ENCODE results near the gene CD81.
A peak's percentile ranks its signal among the peaks of the same experiment; 100 is the strongest.

CD81 gene

DNA sequence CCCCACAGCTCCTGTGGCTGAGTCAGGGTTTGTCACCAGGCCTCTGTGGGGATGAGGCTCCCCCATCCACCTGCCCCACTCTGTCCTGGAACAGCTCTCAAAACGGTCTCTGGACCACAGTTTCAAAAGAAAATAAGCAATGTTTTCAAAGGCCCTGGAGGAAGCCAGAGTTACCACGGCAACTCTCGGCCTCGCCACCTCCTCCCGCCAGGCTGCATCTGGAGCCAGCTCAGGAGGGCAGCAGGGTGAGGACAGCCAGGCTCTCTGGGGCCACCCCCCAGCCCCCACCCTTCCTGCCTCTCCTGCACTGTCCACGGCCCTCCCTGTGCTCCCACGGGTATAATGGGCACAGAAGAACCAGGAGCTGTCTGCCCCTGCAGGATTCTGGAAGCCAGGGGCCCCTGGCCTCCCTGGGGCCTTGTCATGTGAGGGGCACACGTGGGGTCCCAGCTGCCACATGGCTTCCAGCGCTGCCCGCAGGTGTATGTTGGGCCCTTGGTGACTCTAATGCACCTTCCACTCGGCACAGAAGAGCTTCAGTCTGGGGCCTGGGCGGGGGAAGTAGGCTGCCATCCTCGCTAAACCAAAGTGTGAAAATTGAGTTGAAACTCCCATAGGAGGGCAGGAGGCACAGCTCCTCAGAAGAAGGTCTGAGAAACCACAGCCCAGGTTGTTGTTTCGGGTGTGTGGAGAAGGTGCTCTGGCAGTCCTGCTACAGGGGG lies 10.3 kb downstream of the CD81 start:
- no peak overlapping the region for H3K4me3 ChIP-seq
- H3K27ac ChIP-seq, result peak overlapping the region in 17 of 21 experiments; percentile 15 to 82 (median 45)

DNA sequence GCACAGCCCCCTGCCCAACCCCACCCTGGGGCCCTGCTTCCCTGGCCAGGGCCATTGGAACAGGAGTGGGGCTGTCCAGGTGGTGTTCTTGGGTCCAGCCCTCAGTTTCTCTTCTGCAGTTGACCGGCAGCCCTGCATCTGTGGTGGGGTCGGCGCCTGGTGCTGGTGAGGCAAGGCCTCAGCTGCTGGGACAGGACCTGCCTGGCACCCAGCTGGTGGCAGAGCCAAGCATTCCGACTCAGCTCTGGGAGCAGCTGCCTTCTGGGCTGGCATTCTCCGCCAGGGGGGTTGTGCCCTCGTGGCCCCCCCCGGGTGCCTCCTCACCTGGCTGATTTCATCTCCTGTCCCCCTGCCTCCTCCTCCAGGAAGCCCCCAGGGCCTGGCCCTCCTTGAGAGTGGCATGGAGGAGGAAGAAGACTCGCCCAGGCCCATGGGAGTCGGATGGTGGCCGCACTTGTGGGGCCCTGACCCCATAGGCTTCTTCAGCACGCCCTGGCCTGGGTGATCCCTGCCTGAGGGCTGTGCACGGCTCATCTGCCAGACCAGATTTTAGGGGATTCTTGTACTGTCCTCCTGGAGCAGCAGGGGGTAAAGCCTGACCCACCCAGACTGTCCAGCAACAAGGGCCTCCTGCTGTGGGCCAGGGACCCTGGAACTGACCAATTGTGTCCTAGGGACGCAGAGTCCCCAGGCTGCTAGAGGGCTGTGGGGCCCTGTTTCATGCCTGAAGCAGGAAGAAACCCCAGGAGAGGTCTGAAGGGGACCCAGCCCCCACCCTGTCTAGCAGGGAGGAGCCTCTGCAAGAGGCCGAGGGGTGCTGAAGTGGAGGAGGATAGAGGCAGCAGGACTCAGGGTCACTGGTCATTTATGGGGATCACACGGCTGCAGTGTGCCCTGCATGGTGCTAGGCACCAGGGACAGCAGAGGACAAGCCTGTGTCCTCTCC lies 11.6 kb downstream of the CD81 start:
- no peak overlapping the region for H3K4me3 ChIP-seq
- H3K27ac ChIP-seq, result peak overlapping the region in 17 of 21 experiments; percentile 1 to 82 (median 48)

DNA sequence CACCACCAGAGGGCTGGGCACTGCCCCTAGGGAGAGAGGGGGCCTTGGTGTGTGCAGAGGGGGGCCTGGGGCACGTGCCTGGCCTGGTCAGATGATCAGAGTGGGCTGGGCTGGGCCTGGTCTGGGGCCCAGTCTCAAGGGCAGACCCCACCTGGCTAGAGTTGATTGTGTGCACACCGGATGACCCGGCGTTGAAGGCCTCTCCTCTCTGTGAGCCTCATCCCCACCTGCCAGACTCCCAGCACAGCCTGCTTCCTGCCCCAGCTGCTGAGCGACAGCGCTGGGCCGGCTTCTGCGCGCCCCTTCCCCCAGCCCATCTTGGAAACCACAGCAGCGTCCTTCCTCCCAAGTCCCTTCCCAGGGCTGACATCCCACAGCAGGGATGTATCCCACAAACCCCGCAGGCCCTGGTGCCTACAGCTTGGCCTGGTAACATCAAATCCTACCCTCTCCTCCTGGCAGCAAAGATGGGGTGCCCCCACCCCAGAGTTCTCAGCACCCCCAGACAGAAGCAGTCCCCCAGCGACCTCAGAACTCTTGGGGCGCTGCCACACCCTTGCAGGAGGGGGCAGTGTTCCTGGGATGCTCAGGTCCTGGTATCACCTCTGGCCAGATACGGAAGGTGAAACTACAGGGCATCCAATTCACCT lies 12.4 kb downstream of the CD81 start:
- peak overlapping the region in 16 of 21 experiments; percentile 2 to 82 (median 50) for H3K27ac ChIP-seq
- H3K4me3 ChIP-seq, result no peak overlapping the region

DNA sequence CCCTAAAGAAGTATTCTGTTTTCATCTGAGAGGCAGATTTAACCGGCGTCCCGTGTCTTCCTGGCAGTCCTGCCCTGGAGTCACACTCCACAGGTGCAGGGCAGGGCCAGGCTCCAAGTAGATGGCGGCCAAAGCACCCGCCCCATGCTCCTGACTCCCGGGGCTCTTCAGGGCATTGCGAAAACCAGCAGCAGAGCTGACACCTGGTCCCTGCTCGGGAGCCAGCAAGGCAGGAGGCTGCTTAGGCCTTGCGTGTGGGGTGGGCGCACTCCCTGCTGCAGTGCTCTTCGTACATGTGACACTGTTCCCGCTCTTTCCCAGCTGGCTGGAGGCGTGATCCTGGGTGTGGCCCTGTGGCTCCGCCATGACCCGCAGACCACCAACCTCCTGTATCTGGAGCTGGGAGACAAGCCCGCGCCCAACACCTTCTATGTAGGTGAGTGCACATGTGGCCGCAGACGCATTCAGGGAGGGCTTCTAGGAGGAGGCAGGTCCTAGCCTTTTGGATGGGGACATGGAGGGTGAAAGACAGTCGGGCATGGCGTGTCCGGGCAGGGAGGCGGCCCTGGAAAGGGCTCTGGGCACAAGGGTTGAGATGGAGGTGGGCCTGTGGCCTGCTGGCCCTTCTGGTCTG lies 13.1 kb downstream of the CD81 start:
- H3K4me3 ChIP-seq, result no peak overlapping the region
- H3K27ac ChIP-seq, result peak overlapping the region in 14 of 21 experiments; percentile 0 to 82 (median 46)

DNA sequence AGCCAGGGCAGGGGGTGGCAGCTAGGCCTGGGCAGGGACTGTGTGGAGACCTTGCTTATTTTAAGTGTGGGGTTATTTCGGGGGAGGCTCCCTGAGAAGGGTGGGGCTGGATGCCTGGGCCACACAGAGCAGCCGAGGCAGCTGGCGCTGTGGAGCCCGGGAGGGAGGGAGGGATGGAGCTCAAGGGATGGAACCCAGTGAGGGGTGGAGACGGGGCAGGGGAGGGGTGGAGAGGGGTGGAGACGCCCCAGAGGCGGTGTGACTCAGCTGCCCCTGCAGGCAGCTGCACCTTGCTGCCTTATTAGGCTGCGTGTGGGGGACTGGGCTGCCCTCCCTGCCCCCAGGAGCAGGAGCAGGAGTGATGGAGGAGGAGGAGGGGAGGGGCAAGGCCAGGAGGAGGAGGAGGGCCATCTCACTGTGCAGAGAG lies 13.6 kb downstream of the CD81 start:
- peak overlapping the region in 12 of 21 experiments; percentile 1 to 82 (median 46) for H3K27ac ChIP-seq
- H3K4me3 ChIP-seq, result no peak overlapping the region

DNA sequence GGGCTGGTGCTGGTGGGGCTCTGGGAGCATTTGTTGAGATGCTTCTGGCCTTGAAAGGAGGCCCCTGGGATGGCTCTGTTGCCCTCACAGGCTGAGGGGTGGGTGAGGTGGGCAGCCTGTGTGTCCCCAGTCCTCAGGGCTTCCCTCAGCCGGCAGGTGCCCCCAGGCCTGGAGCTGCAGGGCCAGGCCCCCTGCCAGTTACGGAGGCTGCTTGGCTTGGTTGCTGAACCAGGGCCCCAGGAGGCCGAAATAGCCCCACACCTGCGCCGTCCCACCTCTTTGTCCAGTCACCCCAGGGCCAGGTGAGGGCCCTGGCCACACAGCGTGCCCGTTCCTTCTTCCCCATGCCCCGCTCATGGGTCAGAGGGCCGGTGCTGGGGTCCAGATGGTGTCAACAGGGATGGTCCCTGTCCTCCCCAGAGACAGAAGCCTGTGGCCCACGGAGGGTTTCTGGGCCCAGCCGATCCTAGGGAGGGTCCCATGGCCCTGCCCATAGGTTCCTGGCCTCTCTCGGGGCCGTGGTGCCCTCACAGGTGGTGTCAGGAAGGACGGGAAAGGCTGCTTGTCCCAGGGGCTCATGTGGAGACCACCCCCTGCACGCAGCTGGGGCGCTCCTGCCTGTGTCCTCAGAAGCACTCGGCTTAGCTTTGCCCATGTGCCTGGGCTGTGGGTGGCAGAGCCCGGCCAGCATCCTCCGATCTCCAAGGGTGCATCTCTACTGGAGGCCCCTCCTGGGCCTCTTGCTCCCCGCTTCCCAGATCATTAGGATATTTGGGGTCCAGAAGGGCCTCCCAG lies 14.3 kb downstream of the CD81 start:
- H3K27ac ChIP-seq, result peak overlapping the region in 8 of 21 experiments; percentile 7 to 67 (median 31)

DNA sequence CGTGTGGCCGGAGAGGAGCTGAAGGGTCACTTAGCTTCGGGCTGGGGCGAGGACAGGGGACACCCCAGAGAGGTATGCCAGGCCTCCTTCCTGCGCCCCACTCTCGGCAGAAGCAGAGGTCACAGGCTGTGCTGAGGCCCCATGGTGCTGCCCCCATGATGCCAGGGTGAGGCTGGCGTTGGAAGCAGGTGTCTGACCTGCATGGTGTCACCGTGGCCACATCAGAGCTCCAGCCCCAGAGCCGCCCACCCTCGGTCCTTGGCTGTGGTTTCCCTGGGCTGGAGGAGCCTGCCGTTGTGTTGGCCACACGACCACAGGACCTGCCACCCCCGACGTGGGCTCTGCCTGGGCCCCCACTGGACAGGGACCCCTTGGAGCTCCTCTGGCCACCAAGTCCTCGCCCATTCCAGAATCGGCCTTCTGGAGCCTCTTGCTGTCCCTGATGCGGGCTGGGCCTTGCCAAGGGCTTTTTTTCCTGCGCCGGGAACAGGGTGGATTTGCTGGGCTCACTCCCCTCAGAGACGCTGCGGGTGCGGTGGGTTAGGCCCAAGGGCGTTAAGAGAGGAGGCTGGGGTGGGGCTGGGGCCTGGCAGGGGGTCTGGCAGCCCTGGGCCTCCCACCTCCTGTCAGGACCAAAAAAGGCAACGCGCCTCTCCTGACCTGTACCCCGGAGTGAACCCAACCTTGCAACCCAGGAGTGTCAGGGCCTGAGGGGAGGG lies 15.3 kb downstream of the CD81 start:
- Histone ChIP-seq H3K4me3 (no peak overlapping the region), H3K27ac (peak overlapping the region in 4 of 21 experiments; percentile 9 to 47 (median 30))

More for the DNA sequence above, 14.3 kb downstream of the CD81 start:
- H3K4me3 ChIP-seq, result no peak overlapping the region

DNA sequence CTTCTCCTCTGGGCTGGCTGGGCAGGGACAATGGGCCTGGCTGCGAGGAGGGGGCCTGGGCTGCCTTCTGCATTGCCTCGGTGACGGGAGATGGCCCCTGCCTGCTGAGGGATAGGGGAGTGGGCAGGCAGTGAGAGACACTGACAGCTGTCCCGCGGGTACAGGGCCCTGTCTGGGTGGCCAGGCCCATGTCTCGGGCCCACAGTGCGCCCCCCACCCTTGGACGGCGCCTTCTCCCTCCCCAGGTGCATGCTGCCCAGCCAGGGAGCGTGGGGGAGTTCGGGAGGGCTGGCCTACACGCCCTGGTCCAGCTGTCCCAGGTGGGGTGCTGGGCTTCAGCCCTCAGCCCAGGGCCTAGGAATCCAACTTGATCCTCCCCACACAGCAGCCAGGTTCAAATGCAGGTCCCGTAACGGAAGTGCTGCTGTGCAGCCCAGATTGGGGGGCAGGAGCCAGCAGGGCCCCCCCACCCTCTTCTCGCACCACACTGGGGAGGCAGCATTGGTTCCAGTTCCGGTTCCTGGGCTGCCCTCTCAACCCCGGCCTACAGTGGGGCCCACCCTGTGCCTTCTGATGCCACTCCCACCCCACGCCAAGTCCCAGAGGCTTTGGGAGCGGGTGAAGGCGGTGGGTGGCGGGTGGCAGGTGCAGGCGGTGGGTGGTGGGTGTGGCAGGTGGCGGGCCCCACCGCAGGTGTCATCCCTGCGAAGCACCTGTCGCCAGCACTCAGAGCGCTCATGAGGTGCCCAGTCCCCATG lies 16.2 kb downstream of the CD81 start:
- peak overlapping the region in 3 of 21 experiments; percentile 9 to 47 (median 27) for H3K27ac ChIP-seq
- no peak overlapping the region for H3K4me3 ChIP-seq

DNA sequence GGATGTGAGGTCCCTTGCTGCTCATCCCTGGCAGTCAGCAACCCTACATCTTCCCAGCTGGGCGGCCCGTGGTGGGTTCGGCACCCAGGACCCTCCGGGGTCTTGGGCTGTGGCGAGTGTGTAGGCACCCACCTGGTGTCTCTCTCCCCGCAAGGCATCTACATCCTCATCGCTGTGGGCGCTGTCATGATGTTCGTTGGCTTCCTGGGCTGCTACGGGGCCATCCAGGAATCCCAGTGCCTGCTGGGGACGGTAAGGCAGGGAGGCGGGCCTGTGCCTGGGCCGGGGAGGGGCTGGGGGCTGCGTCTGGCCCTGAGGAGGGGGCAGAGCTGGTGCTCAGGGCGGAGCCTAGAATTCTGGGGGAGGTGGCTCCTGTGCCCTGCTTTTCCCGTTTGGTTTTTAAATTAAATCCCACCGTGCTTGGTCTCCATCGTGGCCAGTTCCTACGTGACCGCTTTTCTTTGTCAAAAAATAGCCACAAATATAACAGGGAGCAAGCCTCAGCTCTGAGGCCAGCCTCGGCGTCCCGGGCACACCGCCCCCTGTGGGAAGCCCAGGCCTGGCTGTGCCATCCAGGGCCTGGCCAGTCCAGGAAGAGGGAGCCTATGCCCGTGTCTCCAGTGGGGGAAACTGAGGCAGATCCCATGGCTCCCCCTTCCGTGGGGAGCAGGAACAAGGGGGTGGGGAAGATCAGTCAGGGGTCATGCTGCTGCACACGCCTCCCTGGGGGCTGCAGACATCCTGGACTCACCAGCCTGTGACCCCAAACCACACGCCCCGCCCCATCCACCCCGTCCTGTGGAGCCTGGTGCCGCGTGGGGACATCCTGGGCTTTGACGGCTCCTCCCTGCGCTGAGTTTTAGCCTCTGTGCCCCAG lies 17.1 kb downstream of the CD81 start:
- H3K4me3 ChIP-seq, result no peak overlapping the region
- H3K27ac ChIP-seq, result peak overlapping the region in 1 of 21 experiments; percentile 47

DNA sequence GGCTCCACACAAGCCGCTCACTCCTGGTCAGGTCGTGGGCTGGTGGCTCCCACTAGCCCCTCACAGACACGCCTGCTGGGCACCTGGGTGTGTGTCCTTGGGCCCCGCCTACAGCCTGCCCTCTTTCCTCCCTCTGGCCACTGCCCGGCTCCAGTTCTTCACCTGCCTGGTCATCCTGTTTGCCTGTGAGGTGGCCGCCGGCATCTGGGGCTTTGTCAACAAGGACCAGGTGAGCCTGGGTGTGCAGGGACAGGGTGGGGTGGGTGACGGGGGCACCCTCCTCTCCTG lies 17.7 kb downstream of the CD81 start:
- Histone ChIP-seq H3K4me3 (no peak overlapping the region), H3K27ac (peak overlapping the region in 2 of 21 experiments; percentile 25 to 30)

DNA sequence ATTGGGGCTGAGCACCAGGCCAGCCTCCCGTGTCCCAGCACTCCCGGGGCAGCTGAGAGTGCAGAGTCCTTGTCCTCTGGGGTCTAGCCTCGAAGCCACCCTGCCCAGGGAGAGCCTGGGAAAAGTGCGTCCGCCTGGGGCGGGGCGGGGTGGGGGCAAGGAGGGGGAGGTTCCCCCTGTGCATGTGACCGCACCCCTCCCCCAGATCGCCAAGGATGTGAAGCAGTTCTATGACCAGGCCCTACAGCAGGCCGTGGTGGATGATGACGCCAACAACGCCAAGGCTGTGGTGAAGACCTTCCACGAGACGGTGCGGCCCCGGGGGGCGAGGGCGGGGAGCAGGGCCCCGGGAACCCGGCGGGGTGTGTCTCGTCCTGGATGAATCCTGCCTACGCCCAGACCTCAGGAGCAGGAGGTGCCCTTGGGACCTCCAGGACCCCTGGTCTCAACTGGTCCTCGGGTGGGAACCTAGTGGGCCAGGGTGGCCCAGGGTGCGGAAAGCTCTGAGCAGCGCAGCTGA lies 18.2 kb downstream of the CD81 start:
- Histone ChIP-seq H3K27ac (peak overlapping the region in 2 of 21 experiments; percentile 25 to 30), H3K4me3 (no peak overlapping the region)

DNA sequence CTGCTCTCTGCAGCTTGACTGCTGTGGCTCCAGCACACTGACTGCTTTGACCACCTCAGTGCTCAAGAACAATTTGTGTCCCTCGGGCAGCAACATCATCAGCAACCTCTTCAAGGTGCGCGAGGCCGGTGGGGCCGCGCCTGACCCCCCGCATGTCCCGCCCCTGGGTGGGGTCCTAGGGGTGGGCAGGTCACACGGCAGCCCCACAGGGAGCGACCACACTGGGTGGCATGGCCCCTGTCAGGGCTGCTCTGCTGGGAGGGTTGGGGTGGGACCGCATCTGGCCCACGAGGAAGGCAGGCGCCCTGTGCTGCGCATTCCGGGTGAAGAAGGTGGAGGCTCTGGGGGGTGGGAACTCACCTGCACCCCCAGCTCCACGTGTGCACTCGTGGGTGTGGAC lies 18.7 kb downstream of the CD81 start:
- Histone ChIP-seq H3K4me3 (no peak overlapping the region), H3K27ac (no peak overlapping the region)

DNA sequence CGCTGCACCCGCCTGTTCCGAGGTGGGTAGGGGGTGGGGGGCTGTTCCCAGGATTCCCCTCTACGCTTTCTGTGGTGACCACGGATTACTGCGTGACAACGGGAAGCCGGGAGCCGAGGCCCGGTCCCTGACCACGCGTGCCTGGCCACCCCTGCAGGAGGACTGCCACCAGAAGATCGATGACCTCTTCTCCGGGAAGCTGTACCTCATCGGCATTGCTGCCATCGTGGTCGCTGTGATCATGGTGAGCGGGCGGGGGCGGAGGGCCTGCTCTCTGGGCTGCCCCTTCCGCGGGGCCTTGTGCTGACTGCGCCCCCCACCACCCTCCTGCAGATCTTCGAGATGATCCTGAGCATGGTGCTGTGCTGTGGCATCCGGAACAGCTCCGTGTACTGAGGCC lies 19.4 kb downstream of the CD81 start:
- H3K4me3 ChIP-seq, result no peak overlapping the region
- no peak overlapping the region for H3K27ac ChIP-seq

DNA sequence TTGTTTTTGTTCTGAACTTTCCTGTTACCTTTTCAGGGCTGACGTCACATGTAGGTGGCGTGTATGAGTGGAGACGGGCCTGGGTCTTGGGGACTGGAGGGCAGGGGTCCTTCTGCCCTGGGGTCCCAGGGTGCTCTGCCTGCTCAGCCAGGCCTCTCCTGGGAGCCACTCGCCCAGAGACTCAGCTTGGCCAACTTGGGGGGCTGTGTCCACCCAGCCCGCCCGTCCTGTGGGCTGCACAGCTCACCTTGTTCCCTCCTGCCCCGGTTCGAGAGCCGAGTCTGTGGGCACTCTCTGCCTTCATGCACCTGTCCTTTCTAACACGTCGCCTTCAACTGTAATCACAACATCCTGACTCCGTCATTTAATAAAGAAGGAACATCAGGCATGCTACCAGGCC lies 19.9 kb downstream of the CD81 start:
- Histone ChIP-seq H3K27ac (no peak overlapping the region), H3K4me3 (no peak overlapping the region)

DNA sequence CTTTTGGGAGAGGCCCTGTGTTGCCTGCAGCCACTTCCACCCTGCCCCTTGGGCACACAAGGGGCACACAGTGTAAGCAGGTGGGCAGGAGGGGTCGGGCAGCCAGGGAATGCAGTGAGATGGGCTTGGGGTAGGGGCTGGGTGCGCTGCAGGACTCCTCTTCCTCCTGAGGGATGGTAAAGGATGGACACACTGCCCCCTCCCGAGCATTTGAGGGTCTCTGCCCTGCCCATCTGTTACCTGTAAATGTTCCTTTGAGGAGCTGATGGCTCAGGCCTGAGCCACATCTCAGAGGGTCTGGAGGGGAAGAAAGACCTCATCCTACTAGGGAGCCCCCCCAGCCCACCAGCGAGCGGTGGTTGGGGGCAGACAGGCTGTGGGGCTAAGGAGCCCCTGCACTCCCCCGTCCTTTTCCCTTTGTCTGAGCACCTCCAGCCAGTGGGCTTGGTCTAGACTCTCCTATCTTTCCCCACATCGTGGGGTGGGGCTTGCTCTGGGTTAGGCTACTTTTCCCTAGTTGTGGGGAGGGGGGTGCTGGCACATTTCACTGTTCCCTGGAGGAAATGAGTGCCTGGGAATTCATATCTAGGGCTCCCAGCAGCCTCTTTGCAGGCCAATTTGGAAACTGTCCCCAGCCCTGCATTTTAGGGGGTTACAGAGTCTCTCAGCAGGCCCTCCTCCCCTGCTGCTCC lies 21.7 kb downstream of the CD81 start:
- Histone ChIP-seq H3K27ac (peak overlapping the region in 18 of 21 experiments; percentile 90 to 99 (median 96)), H3K4me3 (peak overlapping the region in 2 of 7 experiments; percentile 60 to 89)
